Stimulated activated CD8-positive, alpha-beta memory T cell treated with anti-CD3 and anti-CD28 coated beads, Interleukin-12 subunit alpha, Interleukin-12 subunit beta, amount 100 ng/mL, for 4 hours (primary cell): ENCODE data around the gene MAGEA10.
"Not testable (repeated sequence)": the region's sequence is repeated elsewhere in the genome, so short reads cannot be mapped to it uniquely, and the experiment has no call there.

Experiments
- DNase-seq: peaks from one replicate; pipeline ENCODE4 v3.0.0-alpha.2; 2020; ENCODE audit warnings: low read depth

The MAGEA10 gene

GRCh38 chrX:152138388-152138784, at the start of gene MAGEA10:
Gene MAGEA10, minus strand, starts transcription at chrX:152138577. Its CDS starts 2,957 bp downstream, at chrX:152135620.
- no peak for DNase-seq

- DNase-seq = no peak
Measured at GRCh38 chrX:152177497-152178269, 39.3 kb upstream of the MAGEA10 start.

GRCh38 chrX:152177052-152177451, 38.7 kb upstream of the MAGEA10 start:
- no peak for DNase-seq

GRCh38 chrX:152175892-152176291, 37.5 kb upstream of the MAGEA10 start:
- DNase-seq = not testable (repeated sequence)

- DNase-seq = not testable (repeated sequence)
Measured at GRCh38 chrX:152173923-152174322, 35.5 kb upstream of the MAGEA10 start.

- DNase-seq = no peak
Measured at GRCh38 chrX:152170621-152171020, 32.2 kb upstream of the MAGEA10 start.

GRCh38 chrX:152165033-152165743, 26.8 kb upstream of the MAGEA10 start:
- no peak for DNase-seq

GRCh38 chrX:152157042-152157441, 18.7 kb upstream of the MAGEA10 start:
- DNase-seq = no peak

GRCh38 chrX:152155766-152156310, 17.5 kb upstream of the MAGEA10 start:
- DNase-seq = no peak

GRCh38 chrX:152154050-152154449, 15.7 kb upstream of the MAGEA10 start:
- no peak for DNase-seq

- no peak for DNase-seq
Measured at GRCh38 chrX:152151256-152151655, 12.9 kb upstream of the MAGEA10 start.

- DNase-seq = no peak
Measured at GRCh38 chrX:152149648-152150047, 11.3 kb upstream of the MAGEA10 start.

- no peak for DNase-seq
Measured at GRCh38 chrX:152139589-152139988, 1.2 kb upstream of the MAGEA10 start.

- no peak for DNase-seq
Measured at GRCh38 chrX:152137771-152138387, 498 bp downstream of the MAGEA10 start.

- DNase-seq = no peak
Measured at GRCh38 chrX:152136312-152136711, 2.1 kb downstream of the MAGEA10 start.

- no peak for DNase-seq
Measured at GRCh38 chrX:152131525-152131924, 6.9 kb downstream of the MAGEA10 start.

GRCh38 chrX:152129069-152129844, 9.1 kb downstream of the MAGEA10 start:
- DNase-seq = not testable (repeated sequence)

GRCh38 chrX:152117305-152117704, 21.1 kb downstream of the MAGEA10 start:
- no peak for DNase-seq

- no peak for DNase-seq
Measured at GRCh38 chrX:152108527-152108926, 29.9 kb downstream of the MAGEA10 start.

GRCh38 chrX:152103866-152104265, 34.5 kb downstream of the MAGEA10 start:
- DNase-seq = no peak

- DNase-seq = no peak
Measured at GRCh38 chrX:152086141-152086540, 52.2 kb downstream of the MAGEA10 start.
